ENCODE measurements around the gene DNM2. TPM values are rescaled to one million over a fixed set of nuclear protein-coding genes. Genes with fewer than 3 reads are reported as not detected.

Gene DNM2
- total RNA-seq, 1 donor from 2014 or later: 280 TPM

GRCh38 chr19:10730932-10731331, 13.1 kb downstream of the DNM2 start:
- DNase-seq (no peak), ATAC-seq (peak; percentile 42)
- H3K27ac ChIP-seq: peak overlapping the region; percentile 51

GRCh38 chr19:10735741-10736140, 17.9 kb downstream of the DNM2 start:
- Histone ChIP-seq H3K36me3 (no peaks in the 10 kb centered on the region), H3K27me3 (no peaks in the 10 kb centered on the region), H3K9me3 (no peaks in the 10 kb centered on the region), H3K4me3 (no peak overlapping the region), H3K4me1 (peaks cover 44% of the 10 kb centered on the region), H3K27ac (no peak overlapping the region)
- DNase-seq (no peak), ATAC-seq (no peak)
- intact Hi-C loops (cut with DNase I): no loop called here
- no peak for TF ChIP-seq CTCF (IDR thresholded peaks at IDR 0.05)

More at GRCh38 chr19:10730932-10731331, 13.1 kb downstream of the DNM2 start:
- Histone ChIP-seq H3K9me3 (no peaks in the 10 kb centered on the region), H3K4me3 (no peak overlapping the region), H3K4me1 (peaks cover 44% of the 10 kb centered on the region), H3K27me3 (no peaks in the 10 kb centered on the region), H3K36me3 (peaks cover 4% of the 10 kb centered on the region)
- intact Hi-C loops (cut with DNase I): no loop called here
- TF ChIP-seq CTCF (IDR thresholded peaks at IDR 0.05): no peak

GRCh38 chr19:10736189-10736588, 18.3 kb downstream of the DNM2 start:
- Histone ChIP-seq H3K36me3 (no peaks in the 10 kb centered on the region), H3K4me3 (no peak overlapping the region), H3K4me1 (peaks cover 39% of the 10 kb centered on the region), H3K9me3 (no peaks in the 10 kb centered on the region), H3K27me3 (no peaks in the 10 kb centered on the region), H3K27ac (peak overlapping the region; percentile 12)
- DNase-seq (no peak), ATAC-seq (no peak)
- intact Hi-C loops (cut with DNase I): no loop called here
- TF ChIP-seq CTCF (IDR thresholded peaks at IDR 0.05): no peak

- ATAC-seq: peak; percentile 93
- H3K4me1 ChIP-seq: peaks cover 39% of the 10 kb centered on the region
- no peak for TF ChIP-seq CTCF (IDR thresholded peaks at IDR 0.05)
Observed at GRCh38 chr19:10736916-10737551, 19.2 kb downstream of the DNM2 start.

GRCh38 chr19:10737722-10738121, 19.8 kb downstream of the DNM2 start:
- H3K27ac ChIP-seq: peak overlapping the region; percentile 74

More at GRCh38 chr19:10736916-10737551, 19.2 kb downstream of the DNM2 start:
- H3K27ac ChIP-seq: peak overlapping the region; percentile 74
- H3K9me3 ChIP-seq: no peaks in the 10 kb centered on the region
- DNase-seq: no peak
- H3K27me3 ChIP-seq: no peaks in the 10 kb centered on the region
- no peaks in the 10 kb centered on the region for H3K36me3 ChIP-seq
- H3K4me3 ChIP-seq: no peak overlapping the region
- intact Hi-C loops (cut with DNase I): no loop called here

More at GRCh38 chr19:10737722-10738121, 19.8 kb downstream of the DNM2 start:
- DNase-seq (no peak), ATAC-seq (peak; percentile 2)
- no peak overlapping the region for H3K4me3 ChIP-seq
- intact Hi-C loops (cut with DNase I): no loop called here
- H3K4me1 ChIP-seq: peaks cover 45% of the 10 kb centered on the region
- no peaks in the 10 kb centered on the region for H3K9me3 ChIP-seq
- TF ChIP-seq CTCF (IDR thresholded peaks at IDR 0.05): no peak
- H3K36me3 ChIP-seq: no peaks in the 10 kb centered on the region
- no peaks in the 10 kb centered on the region for H3K27me3 ChIP-seq
